Chondrocyte (in vitro differentiated cells): ENCODE measurements around the gene CLEC10A. TPM values are rescaled to one million over a fixed set of nuclear protein-coding genes. Genes with fewer than 3 reads are reported as not detected.

Experiments
- DNase-seq: peaks from one replicate; pipeline ENCODE4 v3.0.0; 2021; ENCODE audit warnings: mixed read lengths, low spot score
- H3K27ac Mint-ChIP-seq: one replicate; pipeline ENCODE4 v1.8.0; 2021; ENCODE audit warnings: mild to moderate bottlenecking, moderate library complexity, mixed read lengths; ENCODE audit not compliant: unreplicated experiment
- H3K27me3 Mint-ChIP-seq: 2 replicates; pipeline ENCODE4 v1.8.0; 2021; ENCODE audit warnings: low read depth, mixed read lengths
- H3K36me3 Mint-ChIP-seq: 2 replicates; pipeline ENCODE4 v1.8.0; 2021; ENCODE audit warnings: low read depth, mixed read lengths
- H3K4me1 Mint-ChIP-seq: 2 replicates; pipeline ENCODE4 v1.8.0; 2021; ENCODE audit warnings: low read depth, mild to moderate bottlenecking, mixed read lengths
- H3K4me3 Mint-ChIP-seq: one replicate; pipeline ENCODE4 v1.8.0; 2021; ENCODE audit warnings: mild to moderate bottlenecking, moderate library complexity, mixed read lengths; ENCODE audit not compliant: unreplicated experiment
- H3K9me3 Mint-ChIP-seq: 2 replicates; pipeline ENCODE4 v1.8.0; 2021; ENCODE audit warnings: low read depth, mixed read lengths
- CTCF ChIP-seq: fragments of 200-600 bp; sonication (generic); IDR thresholded peaks from 2 replicates; pipeline ENCODE4 v1.5.0; 2021; ENCODE audit warnings: antibody characterized with exemption, mild to moderate bottlenecking, moderate library complexity
- total RNA-seq: library from RNA; stranded (reverse); gene quantifications from 3 replicates; pipeline ENCODE4 v1.2.1, GENCODE V29; 2021

The CLEC10A gene
- total RNA-seq, 1 donor from 2014 or later, result not detected

- Mint-ChIP-seq H3K27ac (peak overlapping the region; percentile 32), H3K27me3 (peaks cover 13% of the 10 kb centered on the region), H3K4me3 (no peak overlapping the region), H3K4me1 (no peaks in the 10 kb centered on the region), H3K9me3 (no peaks in the 10 kb centered on the region), H3K36me3 (no peaks in the 10 kb centered on the region)
- TF ChIP-seq CTCF, result no peak
- DNase-seq, result peak; percentile 44
These were observed 2.0 kb downstream of the CLEC10A start for GRCh38 chr17:7077911-7078546.

- no peaks in the 10 kb centered on the region for H3K4me1 Mint-ChIP-seq
- H3K4me3 Mint-ChIP-seq, result no peak overlapping the region
- no peak overlapping the region for H3K27ac Mint-ChIP-seq
- TF ChIP-seq CTCF, result no peak
- peaks cover 2% of the 10 kb centered on the region for H3K36me3 Mint-ChIP-seq
- DNase-seq, result peak; percentile 72
- H3K9me3 Mint-ChIP-seq, result no peaks in the 10 kb centered on the region
- peaks cover 26% of the 10 kb centered on the region for H3K27me3 Mint-ChIP-seq
These were observed 5.1 kb downstream of the CLEC10A start for GRCh38 chr17:7074931-7075330.

- H3K27ac Mint-ChIP-seq, result no peak overlapping the region
These were observed 7.6 kb downstream of the CLEC10A start for GRCh38 chr17:7072406-7072805.

GRCh38 chr17:7070712-7071111, 9.3 kb downstream of the CLEC10A start:
- peaks cover 6% of the 10 kb centered on the region for H3K36me3 Mint-ChIP-seq
- no peak overlapping the region for H3K27ac Mint-ChIP-seq
- DNase-seq, result peak; percentile 52
- peaks cover 24% of the 10 kb centered on the region for H3K27me3 Mint-ChIP-seq
- H3K9me3 Mint-ChIP-seq, result peaks cover 19% of the 10 kb centered on the region
- TF ChIP-seq CTCF, result no peak
- H3K4me3 Mint-ChIP-seq, result no peak overlapping the region
- no peaks in the 10 kb centered on the region for H3K4me1 Mint-ChIP-seq

More at GRCh38 chr17:7072406-7072805, 7.6 kb downstream of the CLEC10A start:
- no peak overlapping the region for H3K4me3 Mint-ChIP-seq
- peaks cover 26% of the 10 kb centered on the region for H3K27me3 Mint-ChIP-seq
- H3K4me1 Mint-ChIP-seq, result no peaks in the 10 kb centered on the region
- H3K36me3 Mint-ChIP-seq, result peaks cover 6% of the 10 kb centered on the region
- H3K9me3 Mint-ChIP-seq, result peaks cover 18% of the 10 kb centered on the region
- no peak for TF ChIP-seq CTCF
- no peak for DNase-seq

- H3K36me3 Mint-ChIP-seq, result peaks cover 8% of the 10 kb centered on the region
- H3K27me3 Mint-ChIP-seq, result peaks cover 22% of the 10 kb centered on the region
- H3K9me3 Mint-ChIP-seq, result peaks cover 19% of the 10 kb centered on the region
- H3K27ac Mint-ChIP-seq, result no peak overlapping the region
- DNase-seq, result no peak
- peaks cover 11% of the 10 kb centered on the region for H3K4me1 Mint-ChIP-seq
- no peak overlapping the region for H3K4me3 Mint-ChIP-seq
- TF ChIP-seq CTCF, result no peak
These were observed 11.8 kb downstream of the CLEC10A start for GRCh38 chr17:7068268-7068667.
